ENCODE measurements around the gene ACER3. TPM values are rescaled to one million over a fixed set of nuclear protein-coding genes. Genes with fewer than 3 reads are reported as not detected.
"Not testable (repeated sequence)": the region's sequence is repeated elsewhere in the genome, so short reads cannot be mapped to it uniquely, and the experiment has no call there.

Gene ACER3
- total RNA-seq, 1 experiment from 2014 or later = 13.7 TPM

DNA sequence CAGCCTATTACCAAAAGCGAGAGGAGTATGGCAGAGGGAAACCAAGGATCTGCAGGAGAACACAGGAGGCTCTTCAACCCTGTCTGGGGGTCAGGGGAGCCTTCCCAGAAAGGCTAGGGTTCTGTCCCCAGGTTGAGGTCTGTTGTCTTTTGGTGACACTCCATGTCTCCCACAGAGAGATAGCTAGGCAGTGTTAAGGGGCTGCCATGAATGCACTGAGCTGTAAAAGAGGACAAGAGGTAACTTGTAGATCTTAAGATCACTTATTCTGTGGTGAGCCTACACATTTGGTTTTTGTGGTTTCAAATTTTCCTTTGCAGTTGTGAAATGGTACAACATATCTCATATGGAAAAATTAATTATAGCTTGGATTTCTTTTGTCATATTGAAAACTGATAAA lies 6.0 kb upstream of the ACER3 start:
- TF ChIP-seq FOXP1 (CRISPR knock-in tag; IDR thresholded peaks at IDR 0.05; ENCODE audit: borderline replicate concordance) = no peak
- peaks cover 5% of the 10 kb centered on the region for H3K4me1 Mint-ChIP-seq
- H3K36me3 Mint-ChIP-seq = no peaks in the 10 kb centered on the region
- peaks cover 4% of the 10 kb centered on the region; the same call in 1 of the 2 replicates for H3K9me3 Mint-ChIP-seq
- POLR2A ChIA-PET = no interaction called here
- CTCF ChIA-PET = interaction anchor here (0.6 to 1.6 kb wide), 4 partner anchors 64 to 193 kb away, joined by 3 to 4 read pairs (median 4); no protein-coding TSS in a partner anchor
- H3K4me3 Mint-ChIP-seq = no peak overlapping the region
- no peaks in the 10 kb centered on the region; the same call in 1 of the 2 replicates for H3K27me3 Mint-ChIP-seq (ENCODE audit: low read depth)
- H3K27ac Mint-ChIP-seq = no peak overlapping the region
- ATAC-seq (no peak), DNase-seq (ENCODE audit: low spot score) (no peak)

DNA sequence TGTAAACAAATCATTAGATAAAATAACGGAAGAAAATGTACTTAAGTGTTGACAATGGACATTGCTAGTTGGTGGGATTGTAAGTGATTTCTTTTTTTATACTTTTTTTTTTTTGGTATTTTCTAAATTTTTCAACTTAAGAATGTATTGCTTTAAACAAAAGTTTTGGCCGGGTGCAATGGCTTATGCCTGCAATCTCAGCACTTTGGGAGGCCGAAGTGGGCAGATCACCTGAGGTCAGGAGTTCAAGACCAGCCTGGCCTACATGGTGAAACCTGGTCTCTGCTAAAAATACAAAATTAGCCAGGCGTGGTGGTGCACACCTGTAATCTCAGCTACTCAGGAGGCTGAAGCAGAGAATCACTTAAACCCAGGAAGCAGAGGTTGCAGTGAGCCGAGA lies 5.0 kb upstream of the ACER3 start:
- not testable (repeated sequence) for ATAC-seq; H3K36me3 Mint-ChIP-seq; H3K9me3 Mint-ChIP-seq; H3K27ac Mint-ChIP-seq; DNase-seq (ENCODE audit: low spot score); H3K4me3 Mint-ChIP-seq; H3K27me3 Mint-ChIP-seq (ENCODE audit: low read depth)
- CTCF ChIA-PET = interaction anchor here (0.9 to 1.6 kb wide), 3 partner anchors 63 to 157 kb away, joined by 3 to 4 read pairs (median 4); no protein-coding TSS in a partner anchor
- peaks cover 11% of the 10 kb centered on the region for H3K4me1 Mint-ChIP-seq
- POLR2A ChIA-PET = interaction anchor here (0.7 kb wide), 1 partner anchor 184 kb away, joined by 5 read pairs; no protein-coding TSS in a partner anchor

DNA sequence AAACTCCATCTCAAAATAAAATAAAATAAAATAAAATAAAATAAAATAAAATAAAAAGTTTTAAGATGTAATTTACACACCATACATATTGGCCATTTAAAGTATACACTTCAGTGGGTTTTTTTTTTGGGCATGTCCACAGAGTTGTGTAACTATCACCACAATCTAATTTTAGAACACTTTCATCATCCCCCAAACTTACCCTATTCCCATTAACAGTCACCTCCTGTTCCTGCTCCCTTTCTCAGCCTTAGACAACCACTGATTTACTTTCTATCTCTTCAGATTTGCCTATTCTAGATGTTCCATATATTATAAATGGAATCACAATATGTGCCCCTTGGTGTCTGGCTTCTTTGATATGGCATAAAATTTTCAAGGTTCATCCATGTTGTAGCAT lies 4.6 kb upstream of the ACER3 start:
- H3K36me3 Mint-ChIP-seq = no peaks in the 10 kb centered on the region
- ChIA-PET POLR2A (no interaction called here), CTCF (no interaction called here)
- H3K27ac Mint-ChIP-seq = no peak overlapping the region
- H3K4me3 Mint-ChIP-seq = no peak overlapping the region
- H3K9me3 Mint-ChIP-seq = peaks cover 4% of the 10 kb centered on the region; the same call in 1 of the 2 replicates
- TF ChIP-seq ZNF317 (CRISPR knock-in tag; IDR thresholded peaks at IDR 0.05; ENCODE audit: borderline replicate concordance, low read depth) (no peak), NFE2L1 (CRISPR knock-in tag; IDR thresholded peaks at IDR 0.05) (no peak), HMGA2 (CRISPR knock-in tag; IDR thresholded peaks at IDR 0.05) (no peak), ZNF219 (CRISPR knock-in tag; IDR thresholded peaks at IDR 0.05; ENCODE audit: borderline replicate concordance) (no peak), OVOL2 (CRISPR knock-in tag; IDR thresholded peaks at IDR 0.05; ENCODE audit: borderline replicate concordance) (no peak), PRRX2 (CRISPR knock-in tag; IDR thresholded peaks at IDR 0.05) (no peak), NR1H2 (CRISPR knock-in tag; IDR thresholded peaks at IDR 0.05) (no peak), ZNF232 (CRISPR knock-in tag; IDR thresholded peaks at IDR 0.05) (no peak), GABPB1 (CRISPR knock-in tag; IDR thresholded peaks at IDR 0.05) (no peak), EMX1 (CRISPR knock-in tag; IDR thresholded peaks at IDR 0.05) (no peak), ZNF121 (CRISPR knock-in tag; IDR thresholded peaks at IDR 0.05) (no peak), CREM (CRISPR knock-in tag; IDR thresholded peaks at IDR 0.05) (no peak), TP53 (CRISPR knock-in tag; IDR thresholded peaks at IDR 0.05) (no peak), NR2C2 (CRISPR knock-in tag; IDR thresholded peaks at IDR 0.05) (no peak)
- TF ChIP-seq, protein P1, sequence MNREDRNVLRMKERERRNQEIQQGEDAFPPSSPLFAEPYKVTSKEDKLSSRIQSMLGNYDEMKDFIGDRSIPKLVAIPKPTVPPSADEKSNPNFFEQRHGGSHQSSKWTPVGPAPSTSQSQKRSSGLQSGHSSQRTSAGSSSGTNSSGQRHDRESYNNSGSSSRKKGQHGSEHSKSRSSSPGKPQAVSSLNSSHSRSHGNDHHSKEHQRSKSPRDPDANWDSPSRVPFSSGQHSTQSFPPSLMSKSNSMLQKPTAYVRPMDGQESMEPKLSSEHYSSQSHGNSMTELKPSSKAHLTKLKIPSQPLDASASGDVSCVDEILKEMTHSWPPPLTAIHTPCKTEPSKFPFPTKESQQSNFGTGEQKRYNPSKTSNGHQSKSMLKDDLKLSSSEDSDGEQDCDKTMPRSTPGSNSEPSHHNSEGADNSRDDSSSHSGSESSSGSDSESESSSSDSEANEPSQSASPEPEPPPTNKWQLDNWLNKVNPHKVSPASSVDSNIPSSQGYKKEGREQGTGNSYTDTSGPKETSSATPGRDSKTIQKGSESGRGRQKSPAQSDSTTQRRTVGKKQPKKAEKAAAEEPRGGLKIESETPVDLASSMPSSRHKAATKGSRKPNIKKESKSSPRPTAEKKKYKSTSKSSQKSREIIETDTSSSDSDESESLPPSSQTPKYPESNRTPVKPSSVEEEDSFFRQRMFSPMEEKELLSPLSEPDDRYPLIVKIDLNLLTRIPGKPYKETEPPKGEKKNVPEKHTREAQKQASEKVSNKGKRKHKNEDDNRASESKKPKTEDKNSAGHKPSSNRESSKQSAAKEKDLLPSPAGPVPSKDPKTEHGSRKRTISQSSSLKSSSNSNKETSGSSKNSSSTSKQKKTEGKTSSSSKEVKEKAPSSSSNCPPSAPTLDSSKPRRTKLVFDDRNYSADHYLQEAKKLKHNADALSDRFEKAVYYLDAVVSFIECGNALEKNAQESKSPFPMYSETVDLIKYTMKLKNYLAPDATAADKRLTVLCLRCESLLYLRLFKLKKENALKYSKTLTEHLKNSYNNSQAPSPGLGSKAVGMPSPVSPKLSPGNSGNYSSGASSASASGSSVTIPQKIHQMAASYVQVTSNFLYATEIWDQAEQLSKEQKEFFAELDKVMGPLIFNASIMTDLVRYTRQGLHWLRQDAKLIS (CRISPR knock-in tag; IDR thresholded peaks at IDR 0.05; ENCODE audit: borderline replicate concordance) = no peak
- TF ChIP-seq, protein P2, sequence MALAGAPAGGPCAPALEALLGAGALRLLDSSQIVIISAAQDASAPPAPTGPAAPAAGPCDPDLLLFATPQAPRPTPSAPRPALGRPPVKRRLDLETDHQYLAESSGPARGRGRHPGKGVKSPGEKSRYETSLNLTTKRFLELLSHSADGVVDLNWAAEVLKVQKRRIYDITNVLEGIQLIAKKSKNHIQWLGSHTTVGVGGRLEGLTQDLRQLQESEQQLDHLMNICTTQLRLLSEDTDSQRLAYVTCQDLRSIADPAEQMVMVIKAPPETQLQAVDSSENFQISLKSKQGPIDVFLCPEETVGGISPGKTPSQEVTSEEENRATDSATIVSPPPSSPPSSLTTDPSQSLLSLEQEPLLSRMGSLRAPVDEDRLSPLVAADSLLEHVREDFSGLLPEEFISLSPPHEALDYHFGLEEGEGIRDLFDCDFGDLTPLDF (CRISPR knock-in tag; IDR thresholded peaks at IDR 0.05) = no peak
- TF ChIP-seq, protein P3, sequence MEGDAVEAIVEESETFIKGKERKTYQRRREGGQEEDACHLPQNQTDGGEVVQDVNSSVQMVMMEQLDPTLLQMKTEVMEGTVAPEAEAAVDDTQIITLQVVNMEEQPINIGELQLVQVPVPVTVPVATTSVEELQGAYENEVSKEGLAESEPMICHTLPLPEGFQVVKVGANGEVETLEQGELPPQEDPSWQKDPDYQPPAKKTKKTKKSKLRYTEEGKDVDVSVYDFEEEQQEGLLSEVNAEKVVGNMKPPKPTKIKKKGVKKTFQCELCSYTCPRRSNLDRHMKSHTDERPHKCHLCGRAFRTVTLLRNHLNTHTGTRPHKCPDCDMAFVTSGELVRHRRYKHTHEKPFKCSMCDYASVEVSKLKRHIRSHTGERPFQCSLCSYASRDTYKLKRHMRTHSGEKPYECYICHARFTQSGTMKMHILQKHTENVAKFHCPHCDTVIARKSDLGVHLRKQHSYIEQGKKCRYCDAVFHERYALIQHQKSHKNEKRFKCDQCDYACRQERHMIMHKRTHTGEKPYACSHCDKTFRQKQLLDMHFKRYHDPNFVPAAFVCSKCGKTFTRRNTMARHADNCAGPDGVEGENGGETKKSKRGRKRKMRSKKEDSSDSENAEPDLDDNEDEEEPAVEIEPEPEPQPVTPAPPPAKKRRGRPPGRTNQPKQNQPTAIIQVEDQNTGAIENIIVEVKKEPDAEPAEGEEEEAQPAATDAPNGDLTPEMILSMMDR (IDR thresholded peaks at IDR 0.05) = no peak
- TF ChIP-seq, protein P4, sequence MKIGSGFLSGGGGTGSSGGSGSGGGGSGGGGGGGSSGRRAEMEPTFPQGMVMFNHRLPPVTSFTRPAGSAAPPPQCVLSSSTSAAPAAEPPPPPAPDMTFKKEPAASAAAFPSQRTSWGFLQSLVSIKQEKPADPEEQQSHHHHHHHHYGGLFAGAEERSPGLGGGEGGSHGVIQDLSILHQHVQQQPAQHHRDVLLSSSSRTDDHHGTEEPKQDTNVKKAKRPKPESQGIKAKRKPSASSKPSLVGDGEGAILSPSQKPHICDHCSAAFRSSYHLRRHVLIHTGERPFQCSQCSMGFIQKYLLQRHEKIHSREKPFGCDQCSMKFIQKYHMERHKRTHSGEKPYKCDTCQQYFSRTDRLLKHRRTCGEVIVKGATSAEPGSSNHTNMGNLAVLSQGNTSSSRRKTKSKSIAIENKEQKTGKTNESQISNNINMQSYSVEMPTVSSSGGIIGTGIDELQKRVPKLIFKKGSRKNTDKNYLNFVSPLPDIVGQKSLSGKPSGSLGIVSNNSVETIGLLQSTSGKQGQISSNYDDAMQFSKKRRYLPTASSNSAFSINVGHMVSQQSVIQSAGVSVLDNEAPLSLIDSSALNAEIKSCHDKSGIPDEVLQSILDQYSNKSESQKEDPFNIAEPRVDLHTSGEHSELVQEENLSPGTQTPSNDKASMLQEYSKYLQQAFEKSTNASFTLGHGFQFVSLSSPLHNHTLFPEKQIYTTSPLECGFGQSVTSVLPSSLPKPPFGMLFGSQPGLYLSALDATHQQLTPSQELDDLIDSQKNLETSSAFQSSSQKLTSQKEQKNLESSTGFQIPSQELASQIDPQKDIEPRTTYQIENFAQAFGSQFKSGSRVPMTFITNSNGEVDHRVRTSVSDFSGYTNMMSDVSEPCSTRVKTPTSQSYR (CRISPR knock-in tag; IDR thresholded peaks at IDR 0.05) = no peak
- DNase-seq (ENCODE audit: low spot score) (no peak), ATAC-seq (no peak)
- peaks cover 11% of the 10 kb centered on the region for H3K4me1 Mint-ChIP-seq
- H3K27me3 Mint-ChIP-seq (ENCODE audit: low read depth) = no peaks in the 10 kb centered on the region

Data from WTC11 (cell line).